SH-SY5Y (cell line): ENCODE measurements around the gene GMDS.

Experiments used
- GATA2 ChIP-seq: IDR thresholded peaks from 2 replicates; pipeline ENCODE4 v1.6.1; 2011; ENCODE audit warnings: mild to moderate bottlenecking, low read depth, low read length
- GATA3 ChIP-seq: IDR thresholded peaks from 2 replicates; pipeline ENCODE4 v1.6.1; 2011; ENCODE audit warnings: low read depth, mild to moderate bottlenecking, low read length, moderate library complexity

DNA sequence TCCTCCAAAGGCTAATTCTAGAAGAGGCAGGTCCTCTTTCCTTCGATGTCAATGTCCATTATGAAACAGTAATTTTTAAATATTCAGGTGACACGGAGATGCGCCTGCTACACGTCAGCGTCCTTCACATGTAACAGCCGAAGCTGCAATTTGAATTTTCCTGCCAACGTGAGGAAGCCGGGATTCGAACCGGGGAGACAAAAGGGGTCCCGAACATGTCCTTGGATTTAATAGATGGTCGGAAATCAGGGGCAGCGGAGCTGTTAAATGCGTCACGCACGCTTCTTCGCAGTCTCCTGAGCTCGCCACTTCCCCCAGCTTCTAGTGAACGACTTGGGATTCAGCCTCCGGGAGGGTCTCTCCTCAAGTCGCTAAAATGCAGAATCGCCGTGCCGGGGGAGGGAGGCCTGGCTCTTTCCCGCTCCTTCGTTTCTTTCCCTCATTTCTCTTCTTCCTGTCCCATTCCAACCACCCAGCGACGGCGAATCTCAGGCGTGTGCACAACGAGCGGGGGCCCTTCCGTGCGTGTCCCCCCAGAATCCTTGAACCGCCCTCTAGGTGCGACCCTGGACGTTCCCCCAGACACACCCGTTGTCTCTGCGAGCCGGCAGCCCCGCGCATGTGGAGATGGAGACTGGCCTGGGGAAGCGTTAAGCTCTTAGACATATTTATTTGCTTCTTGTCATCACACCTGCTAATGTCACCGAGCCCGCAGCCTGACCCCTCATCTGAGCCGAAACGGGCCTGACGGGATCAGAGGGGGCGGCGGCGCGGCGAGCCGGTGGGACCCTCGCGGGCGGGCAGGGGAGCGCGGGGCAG lies 637.0 kb downstream of the GMDS start:
- no peak for TF ChIP-seq GATA3
- TF ChIP-seq GATA2 = no peak
